ENCODE data around the gene TRABD2A. TPM values are rescaled to one million over a fixed set of nuclear protein-coding genes. Genes with fewer than 3 reads are reported as not detected.
"Not testable (repeated sequence)": the region's sequence is repeated elsewhere in the genome, so short reads cannot be mapped to it uniquely, and the experiment has no call there.

The TRABD2A gene
- total RNA-seq, 1 donor from 2014 or later = 1.0 TPM

GRCh38 chr2:84915675-84916074 is 34.8 kb upstream of the TRABD2A start:
- H3K27me3 ChIP-seq (ENCODE audit: control insufficient read depth in 3 of 3, insufficient read depth in 3 of 3, low read length in 3 of 3); H3K4me1 ChIP-seq (ENCODE audit: control insufficient read depth in 3 of 3, insufficient read depth in 3 of 3, low read length in 3 of 3); H3K36me3 ChIP-seq (ENCODE audit: control insufficient read depth in 3 of 3, insufficient read depth in 3 of 3, low read length in 3 of 3); H3K9me3 ChIP-seq (ENCODE audit: control insufficient read depth in 3 of 3, low read length in 3 of 3); H3K27ac ChIP-seq (ENCODE audit: low read depth, low read length); H3K4me3 ChIP-seq (ENCODE audit: low read length in 3 of 3); H3K9ac ChIP-seq (ENCODE audit: low read depth in 1 of 3, low read length in 3 of 3): not testable (repeated sequence)

GRCh38 chr2:84914334-84914733 is 33.5 kb upstream of the TRABD2A start:
- no peaks in the 10 kb centered on the region for H3K9me3 ChIP-seq (ENCODE audit: control insufficient read depth in 3 of 3, low read length in 3 of 3)
- H3K27me3 ChIP-seq (ENCODE audit: control insufficient read depth in 3 of 3, insufficient read depth in 3 of 3, low read length in 3 of 3) = no peaks in the 10 kb centered on the region
- H3K4me1 ChIP-seq (ENCODE audit: control insufficient read depth in 3 of 3, insufficient read depth in 3 of 3, low read length in 3 of 3) = no peaks in the 10 kb centered on the region
- H3K36me3 ChIP-seq (ENCODE audit: control insufficient read depth in 3 of 3, insufficient read depth in 3 of 3, low read length in 3 of 3) = no peaks in the 10 kb centered on the region
- H3K4me3 ChIP-seq (ENCODE audit: low read length in 3 of 3) = no peak overlapping the region
- H3K27ac ChIP-seq (ENCODE audit: low read depth, low read length) = no peak overlapping the region
- H3K9ac ChIP-seq (ENCODE audit: low read depth in 1 of 3, low read length in 3 of 3) = no peak overlapping the region

GRCh38 chr2:84912984-84913383 is 32.1 kb upstream of the TRABD2A start:
- H3K27me3 ChIP-seq (ENCODE audit: control insufficient read depth in 3 of 3, insufficient read depth in 3 of 3, low read length in 3 of 3) = no peaks in the 10 kb centered on the region
- no peak overlapping the region for H3K9ac ChIP-seq (ENCODE audit: low read depth in 1 of 3, low read length in 3 of 3)
- H3K4me1 ChIP-seq (ENCODE audit: control insufficient read depth in 3 of 3, insufficient read depth in 3 of 3, low read length in 3 of 3) = peaks cover 0 to 2% (median 0%) of the 10 kb centered on the region in 3 donors
- peaks cover 0 to 4% (median 0%) of the 10 kb centered on the region in 3 donors for H3K9me3 ChIP-seq (ENCODE audit: control insufficient read depth in 3 of 3, low read length in 3 of 3)
- no peak overlapping the region for H3K27ac ChIP-seq (ENCODE audit: low read depth, low read length)
- H3K36me3 ChIP-seq (ENCODE audit: control insufficient read depth in 3 of 3, insufficient read depth in 3 of 3, low read length in 3 of 3) = peaks cover 0 to 2% (median 0%) of the 10 kb centered on the region in 3 donors
- H3K4me3 ChIP-seq (ENCODE audit: low read length in 3 of 3) = no peak overlapping the region

- no peak overlapping the region for H3K4me3 ChIP-seq (ENCODE audit: low read length in 3 of 3)
- H3K27me3 ChIP-seq (ENCODE audit: control insufficient read depth in 3 of 3, insufficient read depth in 3 of 3, low read length in 3 of 3) = peaks cover 0 to 5% (median 0%) of the 10 kb centered on the region in 3 donors
- no peak overlapping the region for H3K9ac ChIP-seq (ENCODE audit: low read depth in 1 of 3, low read length in 3 of 3)
- peaks cover 0 to 2% (median 0%) of the 10 kb centered on the region in 3 donors for H3K36me3 ChIP-seq (ENCODE audit: control insufficient read depth in 3 of 3, insufficient read depth in 3 of 3, low read length in 3 of 3)
- H3K4me1 ChIP-seq (ENCODE audit: control insufficient read depth in 3 of 3, insufficient read depth in 3 of 3, low read length in 3 of 3) = peaks cover 2 to 7% (median 5%) of the 10 kb centered on the region in 3 donors
- no peak overlapping the region for H3K27ac ChIP-seq (ENCODE audit: low read depth, low read length)
- peaks cover 0 to 4% (median 0%) of the 10 kb centered on the region in 3 donors for H3K9me3 ChIP-seq (ENCODE audit: control insufficient read depth in 3 of 3, low read length in 3 of 3)
These were observed 30.3 kb upstream of the TRABD2A start for GRCh38 chr2:84911135-84911678.

GRCh38 chr2:84908948-84909713 is 28.2 kb upstream of the TRABD2A start:
- Histone ChIP-seq H3K4me1 (ENCODE audit: control insufficient read depth in 3 of 3, insufficient read depth in 3 of 3, low read length in 3 of 3) (peaks cover 2 to 15% (median 11%) of the 10 kb centered on the region in 3 donors), H3K27me3 (ENCODE audit: control insufficient read depth in 3 of 3, insufficient read depth in 3 of 3, low read length in 3 of 3) (peaks cover 0 to 9% (median 0%) of the 10 kb centered on the region in 3 donors), H3K9ac (ENCODE audit: low read depth in 1 of 3, low read length in 3 of 3) (no peak overlapping the region), H3K9me3 (ENCODE audit: control insufficient read depth in 3 of 3, low read length in 3 of 3) (peaks cover 0 to 4% (median 0%) of the 10 kb centered on the region in 3 donors), H3K4me3 (ENCODE audit: low read length in 3 of 3) (no peak overlapping the region), H3K27ac (ENCODE audit: low read depth, low read length) (no peak overlapping the region), H3K36me3 (ENCODE audit: control insufficient read depth in 3 of 3, insufficient read depth in 3 of 3, low read length in 3 of 3) (peaks cover 0 to 2% (median 0%) of the 10 kb centered on the region in 3 donors)

GRCh38 chr2:84906900-84907714 is 26.2 kb upstream of the TRABD2A start:
- H3K4me1 ChIP-seq (ENCODE audit: control insufficient read depth in 3 of 3, insufficient read depth in 3 of 3, low read length in 3 of 3) = peaks cover 2 to 17% (median 11%) of the 10 kb centered on the region in 3 donors
- H3K9ac ChIP-seq (ENCODE audit: low read depth in 1 of 3, low read length in 3 of 3) = peak overlapping the region; percentile 79 to 85 (median 85)
- H3K27ac ChIP-seq (ENCODE audit: low read depth, low read length) = peak overlapping the region; percentile 84
- peaks cover 0 to 4% (median 0%) of the 10 kb centered on the region in 3 donors for H3K9me3 ChIP-seq (ENCODE audit: control insufficient read depth in 3 of 3, low read length in 3 of 3)
- H3K36me3 ChIP-seq (ENCODE audit: control insufficient read depth in 3 of 3, insufficient read depth in 3 of 3, low read length in 3 of 3) = peaks cover 0 to 2% (median 0%) of the 10 kb centered on the region in 3 donors
- H3K4me3 ChIP-seq (ENCODE audit: low read length in 3 of 3) = peak overlapping the region; percentile 83 to 88 (median 85)
- H3K27me3 ChIP-seq (ENCODE audit: control insufficient read depth in 3 of 3, insufficient read depth in 3 of 3, low read length in 3 of 3) = peaks cover 0 to 9% (median 0%) of the 10 kb centered on the region in 3 donors

GRCh38 chr2:84906108-84906899 is 25.4 kb upstream of the TRABD2A start:
- H3K4me1 ChIP-seq (ENCODE audit: control insufficient read depth in 3 of 3, insufficient read depth in 3 of 3, low read length in 3 of 3) = peaks cover 2 to 17% (median 11%) of the 10 kb centered on the region in 3 donors
- peak overlapping the region; percentile 84 for H3K27ac ChIP-seq (ENCODE audit: low read depth, low read length)
- H3K36me3 ChIP-seq (ENCODE audit: control insufficient read depth in 3 of 3, insufficient read depth in 3 of 3, low read length in 3 of 3) = peaks cover 0 to 2% (median 0%) of the 10 kb centered on the region in 3 donors
- peaks cover 0 to 9% (median 0%) of the 10 kb centered on the region in 3 donors for H3K27me3 ChIP-seq (ENCODE audit: control insufficient read depth in 3 of 3, insufficient read depth in 3 of 3, low read length in 3 of 3)
- peak overlapping the region; percentile 83 to 88 (median 85) for H3K4me3 ChIP-seq (ENCODE audit: low read length in 3 of 3)
- H3K9ac ChIP-seq (ENCODE audit: low read depth in 1 of 3, low read length in 3 of 3) = peak overlapping the region; percentile 79 to 85 (median 85)
- H3K9me3 ChIP-seq (ENCODE audit: control insufficient read depth in 3 of 3, low read length in 3 of 3) = peaks cover 0 to 4% (median 0%) of the 10 kb centered on the region in 3 donors

GRCh38 chr2:84905181-84906107 is 24.6 kb upstream of the TRABD2A start, which contains the start of gene TMSB10:
TMSB10 (plus strand) TSS chr2:84905656.
- peak within 1 kb of the TSS; percentile 84 for H3K27ac ChIP-seq (ENCODE audit: low read depth, low read length)
- H3K9me3 ChIP-seq (ENCODE audit: control insufficient read depth in 3 of 3, low read length in 3 of 3) = peaks cover 0 to 4% (median 0%) of the 10 kb centered on the region in 3 donors
- peaks cover 0 to 2% (median 0%) of the 10 kb centered on the region in 3 donors for H3K36me3 ChIP-seq (ENCODE audit: control insufficient read depth in 3 of 3, insufficient read depth in 3 of 3, low read length in 3 of 3)
- peak within 1 kb of the TSS; percentile 83 to 88 (median 85) for H3K4me3 ChIP-seq (ENCODE audit: low read length in 3 of 3)
- H3K4me1 ChIP-seq (ENCODE audit: control insufficient read depth in 3 of 3, insufficient read depth in 3 of 3, low read length in 3 of 3) = peaks cover 2 to 17% (median 11%) of the 10 kb centered on the region in 3 donors
- peak within 1 kb of the TSS; percentile 79 to 85 (median 85) for H3K9ac ChIP-seq (ENCODE audit: low read depth in 1 of 3, low read length in 3 of 3)
- peaks cover 0 to 9% (median 0%) of the 10 kb centered on the region in 3 donors for H3K27me3 ChIP-seq (ENCODE audit: control insufficient read depth in 3 of 3, insufficient read depth in 3 of 3, low read length in 3 of 3)

Data from skeletal muscle tissue (tissue), 4 donors.